ENCODE data around the gene KLHDC3. TPM values are rescaled to one million over a fixed set of nuclear protein-coding genes. Genes with fewer than 3 reads are reported as not detected.

KLHDC3 gene
- total and polyA plus RNA-seq, 2 of the 13 experiments (the other 11 are each of a cell fraction or from before 2014, with no cell fraction given), result 78.3 to 91.5 TPM

GRCh38 chr6:42984001-42984923 is 29.8 kb upstream of the KLHDC3 start, which contains the start of gene PPP2R5D (continued):
- TF ChIP-seq ZSCAN30 (CRISPR knock-in tag; IDR thresholded peaks at IDR 0.05), result no peak
- peak; percentile 80; the same call in 1 of the 2 replicates for TF ChIP-seq E2F1 (CRISPR knock-in tag; IDR thresholded peaks at IDR 0.05)
- peak; percentile 18; the same call in 1 of the 2 replicates for TF ChIP-seq ZBTB7B (CRISPR knock-in tag; IDR thresholded peaks at IDR 0.05)
- no peak for TF ChIP-seq ZNF431 (CRISPR knock-in tag; IDR thresholded peaks at IDR 0.05; ENCODE audit: borderline replicate concordance, low read depth)
- TF ChIP-seq ZNF772 (CRISPR knock-in tag; IDR thresholded peaks at IDR 0.05), result peak; percentile 34; the same call in 1 of the 2 replicates
- TF ChIP-seq ZFP62 (CRISPR knock-in tag; IDR thresholded peaks at IDR 0.05), result 0 out of 2 replicates have a peak, but pooled peaks have one; percentile 43
- TF ChIP-seq ZFX (CRISPR knock-in tag; IDR thresholded peaks at IDR 0.05; ENCODE audit: low read depth), result peak; percentile 91
- TF ChIP-seq ETV5 (CRISPR knock-in tag; IDR thresholded peaks at IDR 0.05; ENCODE audit: borderline replicate concordance), result 0 out of 2 replicates have a peak, but pooled peaks have one; percentile 43
- TF ChIP-seq ZHX2 (IDR thresholded peaks at IDR 0.05; ENCODE audit: low read depth), result no peak
- TF ChIP-seq ZHX2 (CRISPR knock-in tag; IDR thresholded peaks at IDR 0.05; ENCODE audit: borderline replicate concordance), result 0 out of 2 replicates have a peak, but pooled peaks have one; percentile 49
- no peak; the same call in 1 of the 2 replicates for TF ChIP-seq HOMEZ (CRISPR knock-in tag; IDR thresholded peaks at IDR 0.05; ENCODE audit: low read depth)
- TF ChIP-seq, protein P1, sequence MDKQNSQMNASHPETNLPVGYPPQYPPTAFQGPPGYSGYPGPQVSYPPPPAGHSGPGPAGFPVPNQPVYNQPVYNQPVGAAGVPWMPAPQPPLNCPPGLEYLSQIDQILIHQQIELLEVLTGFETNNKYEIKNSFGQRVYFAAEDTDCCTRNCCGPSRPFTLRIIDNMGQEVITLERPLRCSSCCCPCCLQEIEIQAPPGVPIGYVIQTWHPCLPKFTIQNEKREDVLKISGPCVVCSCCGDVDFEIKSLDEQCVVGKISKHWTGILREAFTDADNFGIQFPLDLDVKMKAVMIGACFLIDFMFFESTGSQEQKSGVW (CRISPR knock-in tag; IDR thresholded peaks at IDR 0.05; ENCODE audit: borderline replicate concordance), result no peak
- TF ChIP-seq, protein P2, sequence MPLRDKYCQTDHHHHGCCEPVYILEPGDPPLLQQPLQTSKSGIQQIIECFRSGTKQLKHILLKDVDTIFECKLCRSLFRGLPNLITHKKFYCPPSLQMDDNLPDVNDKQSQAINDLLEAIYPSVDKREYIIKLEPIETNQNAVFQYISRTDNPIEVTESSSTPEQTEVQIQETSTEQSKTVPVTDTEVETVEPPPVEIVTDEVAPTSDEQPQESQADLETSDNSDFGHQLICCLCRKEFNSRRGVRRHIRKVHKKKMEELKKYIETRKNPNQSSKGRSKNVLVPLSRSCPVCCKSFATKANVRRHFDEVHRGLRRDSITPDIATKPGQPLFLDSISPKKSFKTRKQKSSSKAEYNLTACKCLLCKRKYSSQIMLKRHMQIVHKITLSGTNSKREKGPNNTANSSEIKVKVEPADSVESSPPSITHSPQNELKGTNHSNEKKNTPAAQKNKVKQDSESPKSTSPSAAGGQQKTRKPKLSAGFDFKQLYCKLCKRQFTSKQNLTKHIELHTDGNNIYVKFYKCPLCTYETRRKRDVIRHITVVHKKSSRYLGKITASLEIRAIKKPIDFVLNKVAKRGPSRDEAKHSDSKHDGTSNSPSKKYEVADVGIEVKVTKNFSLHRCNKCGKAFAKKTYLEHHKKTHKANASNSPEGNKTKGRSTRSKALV (CRISPR knock-in tag; IDR thresholded peaks at IDR 0.05), result peak; percentile 95
- peak; percentile 66 for TF ChIP-seq ZNF441 (CRISPR knock-in tag; IDR thresholded peaks at IDR 0.05; ENCODE audit: borderline replicate concordance)
- TF ChIP-seq ATAD3A (CRISPR knock-in tag; IDR thresholded peaks at IDR 0.05), result no peak
- TF ChIP-seq ESRRA (CRISPR knock-in tag; IDR thresholded peaks at IDR 0.05; ENCODE audit: low read depth), result 0 out of 2 replicates have a peak, but pooled peaks have one; percentile 33
